Right lobe of liver (tissue), 4 donors: ENCODE data around the gene ATP5MK.

Source experiments
- POLR2A ChIP-seq: fragments of 450-650 bp; IDR thresholded peaks from one replicate; pipeline ENCODE4 v1.6.1; 2017; ENCODE audit warnings: antibody characterized with exemption, mild to moderate bottlenecking
- TF ChIP-seq, protein P1 (sequence below), 4 donors: fragments of 200-600 bp in 3 of 4; fragments of 450-650 bp in 1 of 4; IDR thresholded peaks; one replicate each; pipeline versions ENCODE4 v1.5.1 to v1.8.0; 2016 to 2022; ENCODE audit warnings: antibody characterized with exemption in 4 of 4, mild to moderate bottlenecking in 2 of 4
- donor health status: DM: no; HTN: no; CAD: no.
- donor health status: DM: no; HTN: no; CAD: no.
- donor health status: DM: no; HTN: yes; CAD: no.

DNA sequence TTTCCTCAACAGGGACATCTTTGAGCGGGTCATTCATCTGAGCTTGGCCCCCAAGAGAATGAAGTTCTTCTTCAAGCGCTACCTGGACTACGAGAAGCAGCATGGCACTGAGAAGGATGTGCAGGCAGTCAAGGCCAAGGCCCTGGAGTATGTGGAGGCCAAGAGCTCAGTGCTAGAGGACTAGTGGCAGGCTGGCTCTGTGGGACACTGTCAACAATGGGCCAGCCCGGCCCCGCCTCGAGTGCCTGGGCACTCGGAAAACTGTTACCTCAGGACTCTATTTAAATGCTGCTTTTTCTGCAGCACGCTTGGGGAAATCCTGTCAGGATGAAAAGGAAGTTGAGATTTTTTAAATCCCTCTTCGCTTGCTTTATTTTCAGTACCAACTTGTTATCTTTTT, 49.1 kb upstream of the ATP5MK start:
- TF ChIP-seq, protein P1, sequence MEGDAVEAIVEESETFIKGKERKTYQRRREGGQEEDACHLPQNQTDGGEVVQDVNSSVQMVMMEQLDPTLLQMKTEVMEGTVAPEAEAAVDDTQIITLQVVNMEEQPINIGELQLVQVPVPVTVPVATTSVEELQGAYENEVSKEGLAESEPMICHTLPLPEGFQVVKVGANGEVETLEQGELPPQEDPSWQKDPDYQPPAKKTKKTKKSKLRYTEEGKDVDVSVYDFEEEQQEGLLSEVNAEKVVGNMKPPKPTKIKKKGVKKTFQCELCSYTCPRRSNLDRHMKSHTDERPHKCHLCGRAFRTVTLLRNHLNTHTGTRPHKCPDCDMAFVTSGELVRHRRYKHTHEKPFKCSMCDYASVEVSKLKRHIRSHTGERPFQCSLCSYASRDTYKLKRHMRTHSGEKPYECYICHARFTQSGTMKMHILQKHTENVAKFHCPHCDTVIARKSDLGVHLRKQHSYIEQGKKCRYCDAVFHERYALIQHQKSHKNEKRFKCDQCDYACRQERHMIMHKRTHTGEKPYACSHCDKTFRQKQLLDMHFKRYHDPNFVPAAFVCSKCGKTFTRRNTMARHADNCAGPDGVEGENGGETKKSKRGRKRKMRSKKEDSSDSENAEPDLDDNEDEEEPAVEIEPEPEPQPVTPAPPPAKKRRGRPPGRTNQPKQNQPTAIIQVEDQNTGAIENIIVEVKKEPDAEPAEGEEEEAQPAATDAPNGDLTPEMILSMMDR (IDR thresholded peaks at IDR 0.05): no peak
- TF ChIP-seq POLR2A: no peak
